ENCODE results near the gene RCOR3. TPM values are rescaled to one million over a fixed set of nuclear protein-coding genes. Genes with fewer than 3 reads are reported as not detected.
"Not testable (repeated sequence)": the region's sequence is repeated elsewhere in the genome, so short reads cannot be mapped to it uniquely, and the experiment has no call there.

RCOR3 gene
- total and polyA plus RNA-seq, 2 donors = 31.6 to 71.2 TPM

GRCh38 chr1:211348547-211348946 lies 89.4 kb downstream of the RCOR3 start:
- no peak overlapping the region for H3K27ac ChIP-seq (ENCODE audit: low read depth)
- H3K4me1 ChIP-seq (ENCODE audit: insufficient read depth) = no peaks in the 10 kb centered on the region
- DNase-seq (ENCODE audit: extremely low spot score) = no peak
- H3K36me3 ChIP-seq (ENCODE audit: insufficient read depth) = no peaks in the 10 kb centered on the region
- H3K4me3 ChIP-seq (ENCODE audit: low read depth, low read length) = no peak overlapping the region

- 84% methylated on average over 2 of the region's 2 CpGs for WGBS
- Histone ChIP-seq H3K4me3 (ENCODE audit: low read depth, low read length) (no peak overlapping the region), H3K27ac (ENCODE audit: low read depth) (no peak overlapping the region), H3K4me1 (ENCODE audit: insufficient read depth) (no peaks in the 10 kb centered on the region), H3K36me3 (ENCODE audit: insufficient read depth) (no peaks in the 10 kb centered on the region)
- no peak for DNase-seq (ENCODE audit: extremely low spot score)
These were observed 90.6 kb downstream of the RCOR3 start for GRCh38 chr1:211349741-211350140.

GRCh38 chr1:211352055-211352454 lies 92.9 kb downstream of the RCOR3 start:
- not testable (repeated sequence) for H3K4me3 ChIP-seq (ENCODE audit: low read depth, low read length); H3K4me1 ChIP-seq (ENCODE audit: insufficient read depth); H3K27ac ChIP-seq (ENCODE audit: low read depth); H3K36me3 ChIP-seq (ENCODE audit: insufficient read depth); DNase-seq (ENCODE audit: extremely low spot score)
- WGBS = 99% methylated on average over 3 of the region's 3 CpGs

GRCh38 chr1:211352465-211352864 lies 93.3 kb downstream of the RCOR3 start:
- no peaks in the 10 kb centered on the region for H3K4me1 ChIP-seq (ENCODE audit: insufficient read depth)
- H3K4me3 ChIP-seq (ENCODE audit: low read depth, low read length) = no peak overlapping the region
- DNase-seq (ENCODE audit: extremely low spot score) = no peak
- WGBS = 98% methylated on average over 2 of the region's 2 CpGs
- H3K27ac ChIP-seq (ENCODE audit: low read depth) = no peak overlapping the region
- H3K36me3 ChIP-seq (ENCODE audit: insufficient read depth) = no peaks in the 10 kb centered on the region

- H3K4me1 ChIP-seq (ENCODE audit: insufficient read depth) = no peaks in the 10 kb centered on the region
- DNase-seq (ENCODE audit: extremely low spot score) = no peak
- H3K27ac ChIP-seq (ENCODE audit: low read depth) = no peak overlapping the region
- no peaks in the 10 kb centered on the region for H3K36me3 ChIP-seq (ENCODE audit: insufficient read depth)
- no peak overlapping the region for H3K4me3 ChIP-seq (ENCODE audit: low read depth, low read length)
- WGBS = 86% methylated on average over 8 of the region's 8 CpGs
These were observed 93.9 kb downstream of the RCOR3 start for GRCh38 chr1:211352985-211353515.

- H3K4me1 ChIP-seq (ENCODE audit: insufficient read depth) = no peaks in the 10 kb centered on the region
- DNase-seq (ENCODE audit: extremely low spot score) = no peak
- H3K4me3 ChIP-seq (ENCODE audit: low read depth, low read length) = no peak overlapping the region
- no peak overlapping the region for H3K27ac ChIP-seq (ENCODE audit: low read depth)
- 43% methylated on average over 1 of the region's 1 CpG for WGBS
- H3K36me3 ChIP-seq (ENCODE audit: insufficient read depth) = no peaks in the 10 kb centered on the region
These were observed 94.5 kb downstream of the RCOR3 start for GRCh38 chr1:211353562-211354212.

GRCh38 chr1:211355873-211356272 lies 96.7 kb downstream of the RCOR3 start:
- DNase-seq (ENCODE audit: extremely low spot score) = no peak
- no peak overlapping the region for H3K27ac ChIP-seq (ENCODE audit: low read depth)
- no peak overlapping the region for H3K4me3 ChIP-seq (ENCODE audit: low read depth, low read length)
- H3K4me1 ChIP-seq (ENCODE audit: insufficient read depth) = no peaks in the 10 kb centered on the region
- H3K36me3 ChIP-seq (ENCODE audit: insufficient read depth) = peaks cover 3% of the 10 kb centered on the region
- WGBS = 94% methylated on average over 4 of the region's 4 CpGs

GRCh38 chr1:211356723-211357407 lies 97.7 kb downstream of the RCOR3 start:
- 83% methylated on average over 5 of the region's 5 CpGs for WGBS
- no peak overlapping the region for H3K27ac ChIP-seq (ENCODE audit: low read depth)
- DNase-seq (ENCODE audit: extremely low spot score) = no peak
- no peak overlapping the region for H3K4me3 ChIP-seq (ENCODE audit: low read depth, low read length)
- no peaks in the 10 kb centered on the region for H3K4me1 ChIP-seq (ENCODE audit: insufficient read depth)
- peaks cover 3% of the 10 kb centered on the region for H3K36me3 ChIP-seq (ENCODE audit: insufficient read depth)

GRCh38 chr1:211358685-211359084 lies 99.5 kb downstream of the RCOR3 start:
- no peak for DNase-seq (ENCODE audit: extremely low spot score)
- Histone ChIP-seq H3K36me3 (ENCODE audit: insufficient read depth) (peaks cover 3% of the 10 kb centered on the region), H3K27ac (ENCODE audit: low read depth) (no peak overlapping the region), H3K4me3 (ENCODE audit: low read depth, low read length) (no peak overlapping the region), H3K4me1 (ENCODE audit: insufficient read depth) (no peaks in the 10 kb centered on the region)
- WGBS = 100% methylated on average over 1 of the region's 1 CpG

- Histone ChIP-seq H3K4me1 (ENCODE audit: insufficient read depth) (no peaks in the 10 kb centered on the region), H3K4me3 (ENCODE audit: low read depth, low read length) (no peak overlapping the region), H3K36me3 (ENCODE audit: insufficient read depth) (peaks cover 3% of the 10 kb centered on the region), H3K27ac (ENCODE audit: low read depth) (no peak overlapping the region)
- no peak for DNase-seq (ENCODE audit: extremely low spot score)
- WGBS = 88% methylated on average over 3 of the region's 3 CpGs
These were observed 100.7 kb downstream of the RCOR3 start for GRCh38 chr1:211359876-211360275.

GRCh38 chr1:211361202-211361601 lies 102.0 kb downstream of the RCOR3 start:
- WGBS = 86% methylated on average over 1 of the region's 1 CpG
- Histone ChIP-seq H3K36me3 (ENCODE audit: insufficient read depth) (peaks cover 5% of the 10 kb centered on the region), H3K27ac (ENCODE audit: low read depth) (no peak overlapping the region), H3K4me1 (ENCODE audit: insufficient read depth) (no peaks in the 10 kb centered on the region), H3K4me3 (ENCODE audit: low read depth, low read length) (no peak overlapping the region)
- DNase-seq (ENCODE audit: extremely low spot score) = no peak

Other genes with a start within 250 kb of the RCOR3 start
- 2.0 TPM for gene KCNH1, start 125.2 kb upstream of the RCOR3 start, total RNA-seq
- 0.20 TPM for gene KCNH1, start 125.2 kb upstream of the RCOR3 start, polyA plus RNA-seq
- gene TRAF5, start 67.5 kb downstream of the RCOR3 start, total RNA-seq = 63.8 TPM
- gene TRAF5, start 67.5 kb downstream of the RCOR3 start, polyA plus RNA-seq = 20.0 TPM
- not detected for gene RD3, start 232.8 kb downstream of the RCOR3 start, total RNA-seq
- gene RD3, start 232.8 kb downstream of the RCOR3 start, polyA plus RNA-seq = 1.9 TPM

Measured in urinary bladder (tissue), 4 donors.